OCI-LY3 (cell line): ENCODE measurements around the gene CIITA.

ENCODE experiments used
- CTCF ChIP-seq: fragments of 200-600, 300-600 bp; sonication (generic); IDR thresholded peaks from 2 replicates; pipeline ENCODE4 v1.5.1; 2014; ENCODE audit warnings: antibody characterized with exemption, low read length, low read depth
- EZH2phosphoT487 ChIP-seq: fragments of 200-600 bp; shearing (Covaris generic); IDR thresholded peaks from 2 replicates; pipeline ENCODE4 v1.6.1; 2018; ENCODE audit warnings: antibody characterized with exemption, mixed run types, low read depth

GRCh38 chr16:10961231-10961630, 84.2 kb downstream of the CIITA start:
- TF ChIP-seq CTCF (no peak), EZH2phosphoT487 (no peak)
